Caco-2 (cell line): Measurements from ENCODE around the gene IL12RB2. TPM values are rescaled to one million over a fixed set of nuclear protein-coding genes. Genes with fewer than 3 reads are reported as not detected.

ENCODE experiments used
- BruUV-seq: library from RNA; stranded (reverse); fragments of 400-500 nt; replicated peaks from 2 replicates; lab custom pipeline; 2021; lab: Mats Ljungman, UMichigan
- CTCF ChIA-PET: fragments of 300-600 bp; sonication (Branson Sonifier 250); formaldehyde crosslinking; loops from one replicate; lab custom pipeline; 2022; ENCODE audit warnings: antibody characterized with exemption; lab: Charles Lee
- POLR2A ChIA-PET: fragments of 300-600 bp; sonication (Branson Sonifier 250); formaldehyde crosslinking; loops from one replicate; lab custom pipeline; 2022; ENCODE audit warnings: antibody characterized with exemption; lab: Charles Lee
- DNase-seq, 2 experiments: peaks; one replicate each; pipeline versions ENCODE4 v3.0.0 to v3.0.0-alpha.2; 2020 to 2022
- H3K27me3 ChIP-seq: replicated peaks from 2 replicates; pipeline ENCODE4 v1.6.0; 2011; ENCODE audit warnings: low read length; ENCODE audit not compliant: control insufficient read depth, insufficient read depth
- H3K36me3 ChIP-seq: 2 replicates; pipeline ENCODE4 v1.5.1; 2011; ENCODE audit warnings: low read length; ENCODE audit not compliant: control insufficient read depth, insufficient read depth
- H3K4me1 ChIP-seq: fragments of 250-450 bp; sonication (Bioruptor Pico); 2 replicates; pipeline ENCODE4 v1.5.1; 2020; ENCODE audit warnings: mild to moderate bottlenecking
- H3K4me3 ChIP-seq: 2 replicates; pipeline ENCODE4 v1.5.1; 2011; ENCODE audit warnings: low read depth, mild to moderate bottlenecking, control low read depth, low read length
- H3K9me3 ChIP-seq: fragments of 250-450 bp; sonication (Bioruptor Pico); 2 replicates; pipeline ENCODE4 v1.5.1; 2020; ENCODE audit warnings: mild to moderate bottlenecking, moderate library complexity
- H3K27ac Mint-ChIP-seq: one replicate; pipeline ENCODE4 v1.8.0; 2022; ENCODE audit warnings: mixed read lengths; ENCODE audit not compliant: unreplicated experiment
- H3K27me3 Mint-ChIP-seq: one replicate; pipeline ENCODE4 v1.8.0; 2022; ENCODE audit warnings: mixed read lengths; ENCODE audit not compliant: insufficient read depth, unreplicated experiment
- H3K36me3 Mint-ChIP-seq: one replicate; pipeline ENCODE4 v1.8.0; 2022; ENCODE audit warnings: mild to moderate bottlenecking, mixed read lengths; ENCODE audit not compliant: insufficient read depth, unreplicated experiment
- H3K4me1 Mint-ChIP-seq: one replicate; pipeline ENCODE4 v1.8.0; 2022; ENCODE audit warnings: low read depth, mixed read lengths; ENCODE audit not compliant: unreplicated experiment
- H3K4me3 Mint-ChIP-seq: one replicate; pipeline ENCODE4 v1.8.0; 2022; ENCODE audit warnings: mild to moderate bottlenecking, moderate library complexity, mixed read lengths; ENCODE audit not compliant: unreplicated experiment
- H3K9me3 Mint-ChIP-seq: one replicate; pipeline ENCODE4 v1.8.0; 2022; ENCODE audit warnings: mixed read lengths; ENCODE audit not compliant: unreplicated experiment
- intact Hi-C: fragments of 100-400 bp; cut with micrococcal nuclease; formaldehyde crosslinking; loops from one replicate; pipeline ENCODE4 v1.10.0; 2022; ENCODE audit not compliant: unreplicated experiment
- total RNA-seq: library from RNA; stranded (reverse); gene quantifications from 2 replicates; pipeline ENCODE4 v1.2.3, GENCODE V29; 2022
- TF ChIP-seq, protein P1 (sequence below), 2 experiments: fragments of 200-600 bp in 1 of 2; IDR thresholded peaks; 1 replicate in 1 of 2; 2 replicates in 1 of 2; pipeline versions ENCODE4 v1.5.1 to v1.8.0; 2011 to 2022; ENCODE audit warnings: antibody characterized with exemption in 1 of 2, control low read depth in 1 of 2, inconsistent platforms in 1 of 2, low read depth in 1 of 2, low read length in 1 of 2, mild to moderate bottlenecking in 1 of 2, moderate library complexity in 1 of 2; ENCODE audit not compliant: insufficient read depth in 1 of 2, severe bottlenecking in 1 of 2, unreplicated experiment in 1 of 2

Gene IL12RB2
- total RNA-seq, 1 experiment from 2014 or later, result 0.54 TPM

GRCh38 chr1:67335411-67335810, 27.7 kb downstream of the IL12RB2 start:
- TF ChIP-seq, protein P1, sequence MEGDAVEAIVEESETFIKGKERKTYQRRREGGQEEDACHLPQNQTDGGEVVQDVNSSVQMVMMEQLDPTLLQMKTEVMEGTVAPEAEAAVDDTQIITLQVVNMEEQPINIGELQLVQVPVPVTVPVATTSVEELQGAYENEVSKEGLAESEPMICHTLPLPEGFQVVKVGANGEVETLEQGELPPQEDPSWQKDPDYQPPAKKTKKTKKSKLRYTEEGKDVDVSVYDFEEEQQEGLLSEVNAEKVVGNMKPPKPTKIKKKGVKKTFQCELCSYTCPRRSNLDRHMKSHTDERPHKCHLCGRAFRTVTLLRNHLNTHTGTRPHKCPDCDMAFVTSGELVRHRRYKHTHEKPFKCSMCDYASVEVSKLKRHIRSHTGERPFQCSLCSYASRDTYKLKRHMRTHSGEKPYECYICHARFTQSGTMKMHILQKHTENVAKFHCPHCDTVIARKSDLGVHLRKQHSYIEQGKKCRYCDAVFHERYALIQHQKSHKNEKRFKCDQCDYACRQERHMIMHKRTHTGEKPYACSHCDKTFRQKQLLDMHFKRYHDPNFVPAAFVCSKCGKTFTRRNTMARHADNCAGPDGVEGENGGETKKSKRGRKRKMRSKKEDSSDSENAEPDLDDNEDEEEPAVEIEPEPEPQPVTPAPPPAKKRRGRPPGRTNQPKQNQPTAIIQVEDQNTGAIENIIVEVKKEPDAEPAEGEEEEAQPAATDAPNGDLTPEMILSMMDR (IDR thresholded peaks at IDR 0.05; ENCODE audit: insufficient read depth in 1 of 2, low read depth in 1 of 2, low read length in 1 of 2, severe bottlenecking in 1 of 2, unreplicated experiment in 1 of 2), result no peak
- Mint-ChIP-seq H3K36me3 (no peaks in the 10 kb centered on the region), H3K4me3 (no peak overlapping the region), H3K9me3 (no peaks in the 10 kb centered on the region), H3K4me1 (no peaks in the 10 kb centered on the region), H3K27ac (no peak overlapping the region), H3K27me3 (no peaks in the 10 kb centered on the region)
- Histone ChIP-seq H3K4me3 (no peak overlapping the region), H3K27me3 (no peaks in the 10 kb centered on the region), H3K4me1 (no peaks in the 10 kb centered on the region), H3K9me3 (no peaks in the 10 kb centered on the region), H3K36me3 (no peaks in the 10 kb centered on the region)
- CTCF ChIA-PET, result no interaction called here
- DNase-seq, result no peak
- POLR2A ChIA-PET, result no interaction called here
- BruUV-seq, result no TSS peak
- intact Hi-C loops, result no loop called here

DNA sequence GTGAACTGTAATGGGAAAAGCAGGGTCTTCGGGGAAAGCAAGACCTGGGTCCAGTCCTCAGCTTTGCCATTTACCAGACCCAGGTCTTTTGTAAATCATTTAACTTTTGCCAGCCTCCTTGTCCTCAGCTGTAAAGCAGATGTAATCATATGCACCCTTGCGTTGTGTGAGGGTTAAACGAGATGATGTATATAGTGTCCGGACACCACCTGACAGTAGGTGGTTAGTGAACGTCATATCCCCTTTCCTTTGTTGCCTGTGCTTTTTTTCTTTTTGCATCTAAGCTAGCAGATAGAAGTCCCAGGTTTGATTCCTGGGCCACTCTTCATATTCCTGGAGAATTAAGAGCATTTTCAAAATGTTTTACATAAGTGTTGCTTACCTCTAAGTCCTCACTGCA, 28.5 kb downstream of the IL12RB2 start:
- H3K27me3 Mint-ChIP-seq, result no peaks in the 10 kb centered on the region
- POLR2A ChIA-PET, result no interaction called here
- no peaks in the 10 kb centered on the region for H3K9me3 Mint-ChIP-seq
- Histone ChIP-seq H3K27me3 (no peaks in the 10 kb centered on the region), H3K4me3 (no peak overlapping the region), H3K36me3 (no peaks in the 10 kb centered on the region), H3K4me1 (no peaks in the 10 kb centered on the region), H3K9me3 (no peaks in the 10 kb centered on the region)
- H3K27ac Mint-ChIP-seq, result no peak overlapping the region
- H3K4me1 Mint-ChIP-seq, result no peaks in the 10 kb centered on the region
- TF ChIP-seq, protein P1 (IDR thresholded peaks at IDR 0.05; ENCODE audit: insufficient read depth in 1 of 2, low read depth in 1 of 2, low read length in 1 of 2, severe bottlenecking in 1 of 2, unreplicated experiment in 1 of 2), result no peak
- intact Hi-C loops, result no loop called here
- no TSS peak for BruUV-seq
- DNase-seq, result no peak
- no peaks in the 10 kb centered on the region for H3K36me3 Mint-ChIP-seq
- CTCF ChIA-PET, result no interaction called here
- H3K4me3 Mint-ChIP-seq, result no peak overlapping the region

GRCh38 chr1:67336783-67337182, 29.1 kb downstream of the IL12RB2 start:
- no peaks in the 10 kb centered on the region for H3K4me1 ChIP-seq
- no peak overlapping the region for H3K4me3 Mint-ChIP-seq
- no peaks in the 10 kb centered on the region for H3K9me3 ChIP-seq
- no peaks in the 10 kb centered on the region for H3K27me3 ChIP-seq
- DNase-seq, result no peak
- H3K4me3 ChIP-seq, result no peak overlapping the region
- no peaks in the 10 kb centered on the region for H3K36me3 Mint-ChIP-seq
- ChIA-PET POLR2A (no interaction called here), CTCF (no interaction called here)
- BruUV-seq, result no TSS peak
- intact Hi-C loops, result no loop called here
- no peaks in the 10 kb centered on the region for H3K4me1 Mint-ChIP-seq
- H3K27ac Mint-ChIP-seq, result no peak overlapping the region
- no peaks in the 10 kb centered on the region for H3K27me3 Mint-ChIP-seq
- no peaks in the 10 kb centered on the region for H3K36me3 ChIP-seq
- no peaks in the 10 kb centered on the region for H3K9me3 Mint-ChIP-seq
- TF ChIP-seq, protein P1 (IDR thresholded peaks at IDR 0.05; ENCODE audit: insufficient read depth in 1 of 2, low read depth in 1 of 2, low read length in 1 of 2, severe bottlenecking in 1 of 2, unreplicated experiment in 1 of 2), result no peak
